K562 (cell line): Measurements from ENCODE around the gene FAM43B. TPM values are rescaled to one million over a fixed set of nuclear protein-coding genes. Genes with fewer than 3 reads are reported as not detected.

Experiments
- AFF1 ChIP-seq, 2 experiments: fragments of 450-650 bp; IDR thresholded peaks; 2 replicates each; pipeline ENCODE4 v1.6.1; 2018; ENCODE audit warnings: mild to moderate bottlenecking in 2 of 2, low read depth in 1 of 2; ENCODE audit not compliant: partially characterized antibody in 2 of 2
- NCOA4 ChIP-seq: fragments of 450-650 bp; IDR thresholded peaks from 2 replicates; pipeline ENCODE4 v1.6.1; 2018; ENCODE audit warnings: mild to moderate bottlenecking; ENCODE audit not compliant: partially characterized antibody
- NFIX ChIP-seq: fragments of 250-450 bp; sonication (Bioruptor Pico); IDR thresholded peaks from 2 replicates; pipeline ENCODE4 v1.4.0; 2020; ENCODE audit warnings: low read depth, mild to moderate bottlenecking, moderate library complexity
- PRDM10 ChIP-seq: fragments of 450-650 bp; IDR thresholded peaks from 2 replicates; pipeline ENCODE4 v1.6.1; 2018; ENCODE audit not compliant: partially characterized antibody
- RAD51 ChIP-seq: fragments of 450-650 bp; IDR thresholded peaks from 2 replicates; pipeline ENCODE4 v1.7.1; 2016; ENCODE audit warnings: low read depth, mild to moderate bottlenecking, borderline replicate concordance
- RHOXF2B ChIP-seq: fragments of 250-450 bp; sonication (Bioruptor Pico); conservative IDR thresholded peaks from 2 replicates; pipeline ENCODE4 v1.5.1; 2021
- ZNF232 ChIP-seq: sonication (generic); formaldehyde crosslinking; IDR thresholded peaks from 2 replicates; pipeline ENCODE4 v1.8.0; 2022; ENCODE audit warnings: mild to moderate bottlenecking, missing genetic modification reagents
- ZNF253 ChIP-seq: fragments of 250-450 bp; sonication (Bioruptor Pico); conservative IDR thresholded peaks from 2 replicates; pipeline ENCODE4 v1.6.1; 2021; ENCODE audit warnings: mild to moderate bottlenecking
- ZNF445 ChIP-seq: fragments of 250-450 bp; sonication (Bioruptor Pico); IDR thresholded peaks from 2 replicates; pipeline ENCODE4 v1.4.0; 2020; ENCODE audit warnings: low read depth, mild to moderate bottlenecking, moderate library complexity
- polyA plus RNA-seq, 8 experiments: library from polyadenylated mRNA; depleted of rRNA in 4 of 8; stranded (reverse) in 5 of 8; unstranded in 3 of 8; fragments of >200 nt; fragmentation: Nextera tagmentation in 2 of 8; fragmentation: Illumina TruSeq in 1 of 8; extraction: Ambion mirVana in 2 of 8; extraction: Trizol in 1 of 8; gene quantifications; 2 replicates each; pipeline versions ENCODE4 v1.2.1 to v1.2.3, GENCODE V29; 2011 to 2014; ENCODE audit warnings: inconsistent platforms in 1 of 8, missing spikeins in 1 of 8
- total RNA-seq, 7 experiments: library from RNA; depleted of rRNA in 6 of 7; stranded (reverse); fragments of >200 nt in 6 of 7; fragmentation: Illumina TruSeq in 2 of 7; extraction: Trizol in 2 of 7; gene quantifications; 2 replicates each; pipeline versions ENCODE4 v1.2.1 to v1.2.3, GENCODE V29; 2011 to 2021; ENCODE audit warnings: low replicate concordance in 1 of 7
- TF ChIP-seq, protein P1 (sequence below): IDR thresholded peaks from 2 replicates; pipeline ENCODE4 v1.6.1; 2014; ENCODE audit warnings: antibody characterized with exemption
- TF ChIP-seq, protein P2 (sequence below): sonication (generic); formaldehyde crosslinking; IDR thresholded peaks from 2 replicates; pipeline ENCODE4 v1.8.0; 2023; ENCODE audit warnings: missing genetic modification reagents, mild to moderate bottlenecking, borderline replicate concordance

FAM43B gene
- total and polyA plus RNA-seq, 9 of the 15 experiments (the other 6 are each of a cell fraction or from before 2014, with no cell fraction given) = not detected

DNA sequence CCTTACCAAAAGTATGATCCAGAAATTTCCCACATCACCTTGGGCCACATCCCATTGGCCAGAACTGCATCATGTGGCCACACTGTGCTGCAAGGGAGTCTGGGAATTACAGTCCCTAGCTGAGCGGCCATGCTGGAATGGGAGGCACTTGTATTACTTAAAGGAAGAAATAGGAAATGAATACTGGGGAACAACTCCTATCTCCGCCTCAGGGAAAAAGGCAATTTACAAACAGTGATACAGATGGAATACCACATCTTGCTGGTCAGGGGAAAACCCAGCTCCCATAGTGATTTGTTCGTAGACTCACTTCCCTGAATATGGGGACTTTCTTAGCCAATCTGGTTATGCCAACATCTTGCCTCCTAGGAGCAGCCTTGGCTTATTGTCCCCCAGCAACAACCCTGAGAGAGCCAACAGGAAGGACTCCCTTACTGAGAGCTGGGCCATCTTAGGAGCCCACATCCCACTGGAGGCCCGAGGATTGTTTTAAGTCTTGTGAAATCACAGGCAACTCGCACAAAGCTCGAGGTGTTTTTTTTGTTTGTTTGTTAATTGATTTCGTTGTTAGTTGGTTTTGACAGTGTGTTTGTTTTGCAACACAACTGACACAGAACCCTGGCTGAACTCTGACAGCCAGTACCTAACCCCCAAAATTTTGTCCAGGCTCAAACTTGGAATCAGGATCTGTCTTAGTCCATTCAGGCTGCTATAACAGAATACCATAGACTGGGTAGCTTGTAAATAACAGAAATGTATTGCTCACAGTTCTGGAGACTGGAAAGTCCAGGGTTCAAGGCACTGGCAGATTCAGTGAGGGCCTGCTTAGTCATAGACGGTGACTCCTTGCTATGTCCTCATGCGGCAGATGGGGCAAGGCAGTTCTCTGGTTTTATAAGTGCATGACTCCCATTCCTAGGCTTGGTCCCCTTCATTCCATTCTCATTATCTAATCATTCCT, 51.4 kb downstream of the FAM43B start (continued):
- TF ChIP-seq AFF1 (IDR thresholded peaks at IDR 0.05; ENCODE audit: low read depth in 1 of 2, partially characterized antibody in 2 of 2) (peak in 1 of 2 experiments; percentile 82), RHOXF2B (CRISPR knock-in tag) (no peak), PRDM10 (no peak), ZNF232 (CRISPR knock-in tag) (no peak), RAD51 (peak; percentile 80), ZNF253 (no peak), NCOA4 (no peak), ZNF445 (no peak), NFIX (CRISPR knock-in tag) (no peak)
- TF ChIP-seq, protein P1, sequence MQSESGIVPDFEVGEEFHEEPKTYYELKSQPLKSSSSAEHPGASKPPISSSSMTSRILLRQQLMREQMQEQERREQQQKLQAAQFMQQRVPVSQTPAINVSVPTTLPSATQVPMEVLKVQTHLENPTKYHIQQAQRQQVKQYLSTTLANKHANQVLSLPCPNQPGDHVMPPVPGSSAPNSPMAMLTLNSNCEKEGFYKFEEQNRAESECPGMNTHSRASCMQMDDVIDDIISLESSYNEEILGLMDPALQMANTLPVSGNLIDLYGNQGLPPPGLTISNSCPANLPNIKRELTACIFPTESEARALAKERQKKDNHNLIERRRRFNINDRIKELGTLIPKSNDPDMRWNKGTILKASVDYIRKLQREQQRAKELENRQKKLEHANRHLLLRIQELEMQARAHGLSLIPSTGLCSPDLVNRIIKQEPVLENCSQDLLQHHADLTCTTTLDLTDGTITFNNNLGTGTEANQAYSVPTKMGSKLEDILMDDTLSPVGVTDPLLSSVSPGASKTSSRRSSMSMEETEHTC = no peak
- TF ChIP-seq, protein P2, sequence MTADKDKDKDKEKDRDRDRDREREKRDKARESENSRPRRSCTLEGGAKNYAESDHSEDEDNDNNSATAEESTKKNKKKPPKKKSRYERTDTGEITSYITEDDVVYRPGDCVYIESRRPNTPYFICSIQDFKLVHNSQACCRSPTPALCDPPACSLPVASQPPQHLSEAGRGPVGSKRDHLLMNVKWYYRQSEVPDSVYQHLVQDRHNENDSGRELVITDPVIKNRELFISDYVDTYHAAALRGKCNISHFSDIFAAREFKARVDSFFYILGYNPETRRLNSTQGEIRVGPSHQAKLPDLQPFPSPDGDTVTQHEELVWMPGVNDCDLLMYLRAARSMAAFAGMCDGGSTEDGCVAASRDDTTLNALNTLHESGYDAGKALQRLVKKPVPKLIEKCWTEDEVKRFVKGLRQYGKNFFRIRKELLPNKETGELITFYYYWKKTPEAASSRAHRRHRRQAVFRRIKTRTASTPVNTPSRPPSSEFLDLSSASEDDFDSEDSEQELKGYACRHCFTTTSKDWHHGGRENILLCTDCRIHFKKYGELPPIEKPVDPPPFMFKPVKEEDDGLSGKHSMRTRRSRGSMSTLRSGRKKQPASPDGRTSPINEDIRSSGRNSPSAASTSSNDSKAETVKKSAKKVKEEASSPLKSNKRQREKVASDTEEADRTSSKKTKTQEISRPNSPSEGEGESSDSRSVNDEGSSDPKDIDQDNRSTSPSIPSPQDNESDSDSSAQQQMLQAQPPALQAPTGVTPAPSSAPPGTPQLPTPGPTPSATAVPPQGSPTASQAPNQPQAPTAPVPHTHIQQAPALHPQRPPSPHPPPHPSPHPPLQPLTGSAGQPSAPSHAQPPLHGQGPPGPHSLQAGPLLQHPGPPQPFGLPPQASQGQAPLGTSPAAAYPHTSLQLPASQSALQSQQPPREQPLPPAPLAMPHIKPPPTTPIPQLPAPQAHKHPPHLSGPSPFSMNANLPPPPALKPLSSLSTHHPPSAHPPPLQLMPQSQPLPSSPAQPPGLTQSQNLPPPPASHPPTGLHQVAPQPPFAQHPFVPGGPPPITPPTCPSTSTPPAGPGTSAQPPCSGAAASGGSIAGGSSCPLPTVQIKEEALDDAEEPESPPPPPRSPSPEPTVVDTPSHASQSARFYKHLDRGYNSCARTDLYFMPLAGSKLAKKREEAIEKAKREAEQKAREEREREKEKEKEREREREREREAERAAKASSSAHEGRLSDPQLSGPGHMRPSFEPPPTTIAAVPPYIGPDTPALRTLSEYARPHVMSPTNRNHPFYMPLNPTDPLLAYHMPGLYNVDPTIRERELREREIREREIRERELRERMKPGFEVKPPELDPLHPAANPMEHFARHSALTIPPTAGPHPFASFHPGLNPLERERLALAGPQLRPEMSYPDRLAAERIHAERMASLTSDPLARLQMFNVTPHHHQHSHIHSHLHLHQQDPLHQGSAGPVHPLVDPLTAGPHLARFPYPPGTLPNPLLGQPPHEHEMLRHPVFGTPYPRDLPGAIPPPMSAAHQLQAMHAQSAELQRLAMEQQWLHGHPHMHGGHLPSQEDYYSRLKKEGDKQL (CRISPR knock-in tag) = no peak
